Measurements from ENCODE around the gene NCAPH2. TPM values are rescaled to one million over a fixed set of nuclear protein-coding genes. Genes with fewer than 3 reads are reported as not detected.

The NCAPH2 gene
- total and polyA plus RNA-seq, 2 of the 8 experiments (the other 6 are each of a cell fraction or from before 2014, with no cell fraction given), result 62.2 to 81.6 TPM

GRCh38 chr22:50490531-50491308, 17.3 kb upstream of the NCAPH2 start:
- DNase-seq (ENCODE audit: low read depth in 1 of 2, low spot score in 2 of 2), result no peak
- peaks cover 0 to 2% (median 0%) of the 10 kb centered on the region in 4 experiments; a peak in 1 of 7 replicates for H3K27me3 ChIP-seq (replicated peaks in 1 of 4; ENCODE audit: control insufficient read depth in 3 of 4, extremely low read depth in 1 of 4, insufficient read depth in 3 of 4, low read length in 3 of 4)
- no peak overlapping the region for H3K14ac ChIP-seq (ENCODE audit: insufficient read length)
- no peaks in the 10 kb centered on the region for H4K20me1 ChIP-seq (replicated peaks in 1 of 2; ENCODE audit: control insufficient read depth in 1 of 2, insufficient read depth in 2 of 2, low read length in 2 of 2)
- H4K8ac ChIP-seq (ENCODE audit: extremely low read depth, insufficient read depth, low read length), result no peak overlapping the region
- 87% methylated on average over 26 of the region's 27 CpGs; no CpG with 5 or more reads in 1 of the 2 experiments for WGBS, 2 experiments (ENCODE audit: extremely low coverage in 1 of 2, insufficient coverage in 1 of 2, insufficient read length in 1 of 2, insufficient replicate concordance in 2 of 2, low coverage in 1 of 2, low lambda C conversion rate in 2 of 2, missing lambda C conversion rate in 1 of 2)
- no peak overlapping the region for H2BK5ac ChIP-seq (ENCODE audit: low read depth, low read length)
- CTCF ChIA-PET (ENCODE audit: partially characterized antibody), result interaction anchor here (0.6 to 2.3 kb wide), 5 partner anchors 7 to 43 kb away, joined by 3 to 11 read pairs (median 5); no protein-coding TSS in a partner anchor
- H3K9ac ChIP-seq (replicated peaks in 1 of 4; ENCODE audit: extremely low read depth in 1 of 4, low read depth in 3 of 4, low read length in 3 of 4), result no peak overlapping the region
- 0 out of 2 replicates have a peak overlapping the region, but pooled peaks have one; percentile 27 for H2BK12ac ChIP-seq (ENCODE audit: low read depth, low read length)
- POLR2A ChIA-PET (ENCODE audit: partially characterized antibody), result interaction anchor here (0.7 to 0.8 kb wide), 2 partner anchors 12 to 13 kb away, joined by 3 read pairs; no protein-coding TSS in a partner anchor
- H3K56ac ChIP-seq (replicated peaks; ENCODE audit: insufficient read length, low read depth, low read length), result no peak overlapping the region
- no peaks in the 10 kb centered on the region for H3K79me2 ChIP-seq (ENCODE audit: control insufficient read depth in 1 of 2, insufficient read depth in 2 of 2, low read length in 2 of 2)
- no peaks in the 10 kb centered on the region for H3K9me3 ChIP-seq (ENCODE audit: insufficient read depth in 2 of 2, low read depth in 1 of 2, low read length in 1 of 2)
- H3K27ac ChIP-seq (ENCODE audit: low read depth, low read length), result no peak overlapping the region
- FAIRE-seq, result no peak
- H4K5ac ChIP-seq (ENCODE audit: insufficient read length, low read depth, low read length), result no peak overlapping the region
- H3K4ac ChIP-seq (replicated peaks; ENCODE audit: insufficient read length, low read depth, low read length), result no peak overlapping the region
- H3K4me2 ChIP-seq (ENCODE audit: insufficient read depth in 1 of 2, low read depth in 2 of 2, low read length in 2 of 2), result no peak overlapping the region
- no peak overlapping the region for H3K4me3 ChIP-seq (ENCODE audit: extremely low read depth in 1 of 4, insufficient read depth in 2 of 4, low read depth in 3 of 4, low read length in 4 of 4)
- H2BK15ac ChIP-seq (ENCODE audit: low read length), result no peak overlapping the region
- H3K18ac ChIP-seq (ENCODE audit: extremely low read depth, low read length), result no peak overlapping the region
- H4K91ac ChIP-seq (replicated peaks; ENCODE audit: insufficient read length, low read length), result no peak overlapping the region
- no peak overlapping the region for H2BK120ac ChIP-seq (replicated peaks; ENCODE audit: low read depth, low read length)
- H3K4me1 ChIP-seq (replicated peaks in 1 of 4; ENCODE audit: control insufficient read depth in 3 of 4, insufficient read depth in 4 of 4, low read length in 3 of 4), result no peaks in the 10 kb centered on the region; a peak in 1 of 7 replicates
- H2AK5ac ChIP-seq (ENCODE audit: low read depth, low read length), result no peak overlapping the region
- no peaks in the 10 kb centered on the region for H3K23me2 ChIP-seq (ENCODE audit: low read depth, low read length)
- no peaks in the 10 kb centered on the region for H3K36me3 ChIP-seq (ENCODE audit: control insufficient read depth in 2 of 4, insufficient read depth in 4 of 4, low read length in 3 of 4)
- H2BK20ac ChIP-seq (ENCODE audit: low read length), result no peak overlapping the region
- no peak overlapping the region for H2AFZ ChIP-seq (ENCODE audit: low read length)
- H3K79me1 ChIP-seq (ENCODE audit: low read depth, low read length), result no peaks in the 10 kb centered on the region
- no peak overlapping the region for H3K23ac ChIP-seq (ENCODE audit: insufficient read length)
- TF ChIP-seq SRF (IDR thresholded peaks at IDR 0.05; ENCODE audit: low read depth, low read length), result no peak
- TF ChIP-seq SIN3A (conservative IDR thresholded peaks at IDR 0.05 in 1 of 2, IDR thresholded peaks at IDR 0.05 in 1 of 2; ENCODE audit: low read depth in 1 of 2, low read length in 2 of 2), result no peak
- TF ChIP-seq MAX (IDR thresholded peaks at IDR 0.05), result no peak
- TF ChIP-seq SP2 (IDR thresholded peaks at IDR 0.05; ENCODE audit: low read length), result no peak
- no peak for TF ChIP-seq JUND (IDR thresholded peaks at IDR 0.05; ENCODE audit: low read length)
- no peak for TF ChIP-seq SAP30 (IDR thresholded peaks at IDR 0.05; ENCODE audit: insufficient read depth, insufficient replicate concordance, low read length)
- no peak for TF ChIP-seq EGR1 (IDR thresholded peaks at IDR 0.05; ENCODE audit: borderline replicate concordance, low read depth, low read length)
- no peak for TF ChIP-seq BRCA1 (IDR thresholded peaks at IDR 0.05; ENCODE audit: low read depth, low read length)
- TF ChIP-seq TCF12 (IDR thresholded peaks at IDR 0.05; ENCODE audit: low read depth, low read length), result no peak
- TF ChIP-seq JUN (IDR thresholded peaks at IDR 0.05; ENCODE audit: low read depth, low read length), result no peak
- no peak for TF ChIP-seq GTF2F1 (IDR thresholded peaks at IDR 0.05; ENCODE audit: borderline replicate concordance, low read depth, low read length)
- TF ChIP-seq CBX5 (IDR thresholded peaks at IDR 0.05; ENCODE audit: low read depth, low read length), result no peak

All from H1 (cell line).